GM10266 (cell line): ENCODE measurements around the gene THSD4.

Experiments used
- DNase-seq: peaks from one replicate; pipeline ENCODE4 v3.0.0; 2012; ENCODE audit errors: extremely low spot score
- CTCF ChIP-seq: IDR thresholded peaks from 2 replicates; pipeline ENCODE4 v1.5.1; 2012; ENCODE audit warnings: mild to moderate bottlenecking, low read depth; ENCODE audit not compliant: control insufficient read depth, insufficient read depth; ENCODE audit errors: missing control alignments

Gene THSD4

GRCh38 chr15:71509139-71509538 lies 393.9 kb downstream of the THSD4 start:
- TF ChIP-seq CTCF = no peak
- DNase-seq = no peak

GRCh38 chr15:71510763-71511162 lies 395.5 kb downstream of the THSD4 start:
- TF ChIP-seq CTCF = no peak
- no peak for DNase-seq

GRCh38 chr15:71511796-71512681 lies 396.8 kb downstream of the THSD4 start:
- TF ChIP-seq CTCF = no peak
- DNase-seq = no peak

GRCh38 chr15:71512682-71513006 lies 397.4 kb downstream of the THSD4 start:
- TF ChIP-seq CTCF = no peak
- no peak for DNase-seq

GRCh38 chr15:71515375-71516186 lies 400.3 kb downstream of the THSD4 start:
- no peak for TF ChIP-seq CTCF
- no peak for DNase-seq

- no peak for TF ChIP-seq CTCF
- DNase-seq = no peak
These were observed 402.5 kb downstream of the THSD4 start for GRCh38 chr15:71517751-71518150.

GRCh38 chr15:71518661-71519060 lies 403.4 kb downstream of the THSD4 start:
- no peak for TF ChIP-seq CTCF
- DNase-seq = no peak
